Trophoblast cell (in vitro differentiated cells and primary cell): Measurements from ENCODE around the gene SLC38A4.

Experiments used
- DNase-seq, 2 donors: peaks; one replicate each; pipeline ENCODE4 v3.0.0-alpha.2; 2016
- H2AFZ ChIP-seq: 2 replicates; pipeline ENCODE4 v1.6.1; 2013; ENCODE audit warnings: low read length, moderate library complexity, mild to moderate bottlenecking; ENCODE audit not compliant: insufficient read depth, poor library complexity
- H2AK5ac ChIP-seq: 2 replicates; pipeline ENCODE4 v1.6.1; 2013; ENCODE audit warnings: mild to moderate bottlenecking, low read length
- H2BK120ac ChIP-seq: 2 replicates; pipeline ENCODE4 v1.6.1; 2013; ENCODE audit warnings: low read length, mild to moderate bottlenecking, moderate library complexity; ENCODE audit not compliant: insufficient read depth, poor library complexity
- H2BK12ac ChIP-seq: 2 replicates; pipeline ENCODE4 v1.6.1; 2013; ENCODE audit warnings: mild to moderate bottlenecking, low read length, moderate library complexity
- H2BK5ac ChIP-seq: 2 replicates; pipeline ENCODE4 v1.6.1; 2013; ENCODE audit warnings: low read length, low read depth, moderate library complexity, mild to moderate bottlenecking; ENCODE audit not compliant: poor library complexity
- H3K14ac ChIP-seq: 2 replicates; pipeline ENCODE4 v1.6.1; 2013; ENCODE audit warnings: mild to moderate bottlenecking, low read length
- H3K18ac ChIP-seq: 2 replicates; pipeline ENCODE4 v1.6.1; 2013; ENCODE audit warnings: mild to moderate bottlenecking, low read length
- H3K23ac ChIP-seq: 2 replicates; pipeline ENCODE4 v1.6.1; 2013; ENCODE audit warnings: low read length
- H3K27ac ChIP-seq: 2 replicates; pipeline ENCODE4 v1.5.1; 2013; ENCODE audit warnings: low read depth, mild to moderate bottlenecking, inconsistent platforms, low read length, moderate library complexity
- H3K27me3 ChIP-seq: 2 replicates; pipeline ENCODE4 v1.6.1; 2013; ENCODE audit warnings: inconsistent platforms, mild to moderate bottlenecking, low read length, moderate library complexity; ENCODE audit not compliant: insufficient read depth
- H3K36me3 ChIP-seq, 2 experiments: 1 replicate in 1 of 2; 2 replicates in 1 of 2; pipeline ENCODE4 v1.6.1; 2013; ENCODE audit warnings: low read length in 2 of 2, mild to moderate bottlenecking in 2 of 2, moderate library complexity in 1 of 2; ENCODE audit not compliant: insufficient read depth in 2 of 2, control insufficient read depth in 1 of 2
- H3K4ac ChIP-seq: 2 replicates; pipeline ENCODE4 v1.6.1; 2013; ENCODE audit warnings: low read depth, mild to moderate bottlenecking, low read length, moderate library complexity
- H3K4me1 ChIP-seq, 2 experiments: 1 replicate in 1 of 2; 2 replicates in 1 of 2; pipeline ENCODE4 v1.6.1; 2013; ENCODE audit warnings: low read length in 2 of 2, mild to moderate bottlenecking in 2 of 2, moderate library complexity in 1 of 2; ENCODE audit not compliant: insufficient read depth in 2 of 2, control insufficient read depth in 1 of 2
- H3K4me2 ChIP-seq: 2 replicates; pipeline ENCODE4 v1.6.1; 2013; ENCODE audit warnings: inconsistent platforms, mild to moderate bottlenecking, low read length, moderate library complexity
- H3K4me3 ChIP-seq: 2 replicates; pipeline ENCODE4 v1.5.1; 2013; ENCODE audit warnings: mild to moderate bottlenecking, low read depth, low read length, inconsistent platforms
- H3K79me1 ChIP-seq: one replicate; pipeline ENCODE4 v1.6.1; 2013; ENCODE audit warnings: low read length
- H3K79me2 ChIP-seq: 2 replicates; pipeline ENCODE4 v1.6.1; 2013; ENCODE audit warnings: low read length, mild to moderate bottlenecking; ENCODE audit not compliant: control insufficient read depth, insufficient read depth, poor library complexity
- H3K9ac ChIP-seq: 2 replicates; pipeline ENCODE4 v1.6.1; 2013; ENCODE audit warnings: mild to moderate bottlenecking, low read length
- H3K9me3 ChIP-seq: 2 replicates; pipeline ENCODE4 v1.6.1; 2013; ENCODE audit warnings: low read depth, mild to moderate bottlenecking, control low read depth, inconsistent platforms, low read length; ENCODE audit not compliant: insufficient read depth
- H4K12ac ChIP-seq: 2 replicates; pipeline ENCODE4 v1.6.1; 2013; ENCODE audit warnings: low read depth, mild to moderate bottlenecking, low read length, moderate library complexity
- H4K8ac ChIP-seq: 2 replicates; pipeline ENCODE4 v1.6.1; 2013; ENCODE audit warnings: low read depth, mild to moderate bottlenecking, low read length, moderate library complexity
- H4K91ac ChIP-seq: one replicate; pipeline ENCODE4 v1.6.1; 2013; ENCODE audit warnings: low read depth, mild to moderate bottlenecking, low read length, moderate library complexity
- WGBS: extraction: QIAGEN DNeasy Blood & Tissue Kit; methylation state at CpG from one replicate; pipeline ENCODE4 v1.1.7; 2013; ENCODE audit warnings: missing lambda C conversion rate; ENCODE audit not compliant: insufficient read length, insufficient coverage; ENCODE audit errors: extremely low coverage; 5-methylcytosine and 5-hydroxymethylcytosine counted together

SLC38A4 gene

GRCh38 chr12:46800160-46800559 is 25.6 kb downstream of the SLC38A4 start:
- Histone ChIP-seq H3K27me3 (no peaks in the 10 kb centered on the region), H3K14ac (no peak overlapping the region), H4K91ac (no peak overlapping the region), H3K79me2 (no peaks in the 10 kb centered on the region), H3K27ac (no peak overlapping the region), H3K4me2 (no peak overlapping the region), H3K18ac (no peak overlapping the region), H3K4me3 (no peak overlapping the region), H2BK5ac (no peak overlapping the region), H3K4ac (no peak overlapping the region), H2BK12ac (no peak overlapping the region), H2AFZ (no peak overlapping the region), H2AK5ac (no peak overlapping the region), H3K4me1 (no peaks in the 10 kb centered on the region), H4K12ac (no peak overlapping the region), H4K8ac (no peak overlapping the region), H3K79me1 (no peaks in the 10 kb centered on the region), H3K9me3 (no peaks in the 10 kb centered on the region), H3K36me3 (no peaks in the 10 kb centered on the region), H3K9ac (no peak overlapping the region), H3K23ac (no peak overlapping the region), H2BK120ac (no peak overlapping the region)
- WGBS = 100% methylated on average over 1 of the region's 4 CpGs
- no peak for DNase-seq

GRCh38 chr12:46798648-46799047 is 27.1 kb downstream of the SLC38A4 start:
- Histone ChIP-seq H3K4me1 (no peaks in the 10 kb centered on the region), H3K18ac (no peak overlapping the region), H3K14ac (no peak overlapping the region), H2BK5ac (no peak overlapping the region), H3K23ac (no peak overlapping the region), H3K4me3 (no peak overlapping the region), H4K12ac (no peak overlapping the region), H3K4me2 (no peak overlapping the region), H2AFZ (no peak overlapping the region), H4K8ac (no peak overlapping the region), H3K36me3 (no peaks in the 10 kb centered on the region), H3K27me3 (no peaks in the 10 kb centered on the region), H3K79me1 (no peaks in the 10 kb centered on the region), H3K9me3 (no peaks in the 10 kb centered on the region), H3K27ac (no peak overlapping the region), H2AK5ac (no peak overlapping the region), H2BK12ac (no peak overlapping the region), H2BK120ac (no peak overlapping the region), H3K9ac (no peak overlapping the region), H4K91ac (no peak overlapping the region), H3K79me2 (no peaks in the 10 kb centered on the region), H3K4ac (no peak overlapping the region)
- no CpG with 5 or more reads among the region's 2 CpGs for WGBS
- DNase-seq = no peak

- no peak overlapping the region for H4K12ac ChIP-seq
Measured at GRCh38 chr12:46798056-46798455, 27.7 kb downstream of the SLC38A4 start.

GRCh38 chr12:46795988-46796387 is 29.8 kb downstream of the SLC38A4 start:
- no peaks in the 10 kb centered on the region for H3K36me3 ChIP-seq
- no peak overlapping the region for H2BK120ac ChIP-seq
- no peak overlapping the region for H2AFZ ChIP-seq
- no peak overlapping the region for H3K4me3 ChIP-seq
- H3K9me3 ChIP-seq = no peaks in the 10 kb centered on the region
- H3K4ac ChIP-seq = no peak overlapping the region
- H3K23ac ChIP-seq = no peak overlapping the region
- H4K91ac ChIP-seq = no peak overlapping the region
- no peak for DNase-seq
- no peak overlapping the region for H4K8ac ChIP-seq
- H2BK5ac ChIP-seq = no peak overlapping the region
- H3K14ac ChIP-seq = no peak overlapping the region
- H2AK5ac ChIP-seq = no peak overlapping the region
- no peak overlapping the region for H3K9ac ChIP-seq
- H3K79me2 ChIP-seq = no peaks in the 10 kb centered on the region
- no peak overlapping the region for H3K27ac ChIP-seq
- no peaks in the 10 kb centered on the region for H3K4me1 ChIP-seq
- H3K18ac ChIP-seq = no peak overlapping the region
- no peak overlapping the region for H2BK12ac ChIP-seq
- no peak overlapping the region for H3K4me2 ChIP-seq
- no peaks in the 10 kb centered on the region for H3K27me3 ChIP-seq
- no peak overlapping the region for H4K12ac ChIP-seq
- no CpG with 5 or more reads among the region's 4 CpGs for WGBS
- no peaks in the 10 kb centered on the region for H3K79me1 ChIP-seq

More at GRCh38 chr12:46798056-46798455, 27.7 kb downstream of the SLC38A4 start:
- Histone ChIP-seq H2BK12ac (no peak overlapping the region), H3K23ac (no peak overlapping the region), H3K27me3 (no peaks in the 10 kb centered on the region), H3K36me3 (no peaks in the 10 kb centered on the region), H3K9me3 (no peaks in the 10 kb centered on the region), H2AK5ac (no peak overlapping the region), H4K91ac (no peak overlapping the region), H3K9ac (no peak overlapping the region), H3K14ac (no peak overlapping the region), H3K4ac (no peak overlapping the region), H3K18ac (no peak overlapping the region), H2BK5ac (no peak overlapping the region), H3K27ac (no peak overlapping the region), H2BK120ac (no peak overlapping the region), H3K79me1 (no peaks in the 10 kb centered on the region), H3K4me3 (no peak overlapping the region), H4K8ac (no peak overlapping the region), H3K4me1 (no peaks in the 10 kb centered on the region), H3K4me2 (no peak overlapping the region), H3K79me2 (no peaks in the 10 kb centered on the region), H2AFZ (no peak overlapping the region)
- DNase-seq = no peak
- no CpG with 5 or more reads among the region's 2 CpGs for WGBS
